RWPE2 (cell line): ENCODE results near the gene ADAMTS7.
A peak's percentile ranks its signal among the peaks of the same experiment; 100 is the strongest.
"Not testable (repeated sequence)": the region's sequence is repeated elsewhere in the genome, so short reads cannot be mapped to it uniquely, and the experiment has no call there.

Experiments
- ATAC-seq: fragments of 200-7000 bp; cut with Tn5 transposase; 3 replicates; pipeline ENCODE4 v1.9.1; 2021; ENCODE audit warnings: low read depth
- DNase-seq: peaks from one replicate; pipeline ENCODE4 v3.0.0-alpha.2; 2020; ENCODE audit warnings: low spot score
- H3K27ac ChIP-seq: fragments of 450-650 bp; 2 replicates; pipeline ENCODE4 v1.5.1; 2017; ENCODE audit warnings: mild to moderate bottlenecking; ENCODE audit not compliant: poor library complexity, severe bottlenecking
- H3K27me3 ChIP-seq: fragments of 250-450 bp; sonication (Bioruptor Pico); 2 replicates; pipeline ENCODE4 v1.5.1; 2021; ENCODE audit warnings: mild to moderate bottlenecking, moderate library complexity; ENCODE audit not compliant: insufficient read depth, poor library complexity, severe bottlenecking
- H3K36me3 ChIP-seq: fragments of 250-450 bp; sonication (Bioruptor Pico); 2 replicates; pipeline ENCODE4 v1.5.1; 2020; ENCODE audit warnings: low read depth, mild to moderate bottlenecking, moderate library complexity
- H3K4me1 ChIP-seq: fragments of 250-450 bp; sonication (Bioruptor Pico); 2 replicates; pipeline ENCODE4 v1.5.1; 2021; ENCODE audit warnings: mild to moderate bottlenecking, moderate library complexity; ENCODE audit not compliant: insufficient read depth, poor library complexity, severe bottlenecking
- H3K4me3 ChIP-seq: fragments of 250-450 bp; sonication (Bioruptor Pico); 2 replicates; pipeline ENCODE4 v1.5.1; 2021; ENCODE audit warnings: mild to moderate bottlenecking, moderate library complexity; ENCODE audit not compliant: severe bottlenecking
- H3K9me3 ChIP-seq: fragments of 250-450 bp; sonication (Bioruptor Pico); 2 replicates; pipeline ENCODE4 v1.5.1; 2021; ENCODE audit warnings: mild to moderate bottlenecking, moderate library complexity; ENCODE audit not compliant: severe bottlenecking
- CTCF ChIP-seq: fragments of 450-650 bp; IDR thresholded peaks from one replicate; pipeline ENCODE4 v1.5.1; 2017; ENCODE audit warnings: mild to moderate bottlenecking, moderate library complexity; ENCODE audit not compliant: poor library complexity, severe bottlenecking

ADAMTS7 gene

DNA sequence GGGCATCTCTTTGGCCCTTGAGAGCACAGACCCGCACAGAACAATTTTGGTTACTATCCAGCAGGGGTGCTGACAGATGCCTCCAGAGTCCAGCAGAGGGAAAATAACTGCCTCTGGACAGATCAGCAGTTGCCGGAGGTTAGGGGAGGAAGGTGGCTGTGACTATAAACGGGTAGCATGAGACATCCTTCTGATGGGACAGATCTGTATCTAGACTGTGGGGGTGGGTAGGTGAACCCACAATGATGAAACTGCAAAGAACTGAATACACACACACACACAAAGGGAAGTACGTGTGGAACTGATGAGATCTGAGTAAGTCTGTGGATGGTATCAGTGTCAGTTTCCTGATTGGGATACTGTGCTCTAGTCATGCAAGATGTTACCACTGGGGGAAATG is 21.2 kb downstream of the ADAMTS7 start:
- no peaks in the 10 kb centered on the region for H3K27me3 ChIP-seq
- TF ChIP-seq CTCF = no peak
- no peaks in the 10 kb centered on the region for H3K36me3 ChIP-seq
- H3K4me3 ChIP-seq = no peak overlapping the region
- H3K4me1 ChIP-seq = no peaks in the 10 kb centered on the region
- no peaks in the 10 kb centered on the region for H3K9me3 ChIP-seq
- DNase-seq = no peak
- no peak overlapping the region for H3K27ac ChIP-seq
- peak; percentile 43; the same call in 1 of the 3 replicates for ATAC-seq

- DNase-seq = no peak
- ATAC-seq = no peak
- no peaks in the 10 kb centered on the region for H3K4me1 ChIP-seq
- H3K9me3 ChIP-seq = no peaks in the 10 kb centered on the region
- H3K36me3 ChIP-seq = no peaks in the 10 kb centered on the region
- TF ChIP-seq CTCF = no peak
- no peaks in the 10 kb centered on the region for H3K27me3 ChIP-seq
- no peak overlapping the region for H3K27ac ChIP-seq
- no peak overlapping the region for H3K4me3 ChIP-seq
Measured at GRCh38 chr15:78789615-78790014, 21.6 kb downstream of the ADAMTS7 start.

DNA sequence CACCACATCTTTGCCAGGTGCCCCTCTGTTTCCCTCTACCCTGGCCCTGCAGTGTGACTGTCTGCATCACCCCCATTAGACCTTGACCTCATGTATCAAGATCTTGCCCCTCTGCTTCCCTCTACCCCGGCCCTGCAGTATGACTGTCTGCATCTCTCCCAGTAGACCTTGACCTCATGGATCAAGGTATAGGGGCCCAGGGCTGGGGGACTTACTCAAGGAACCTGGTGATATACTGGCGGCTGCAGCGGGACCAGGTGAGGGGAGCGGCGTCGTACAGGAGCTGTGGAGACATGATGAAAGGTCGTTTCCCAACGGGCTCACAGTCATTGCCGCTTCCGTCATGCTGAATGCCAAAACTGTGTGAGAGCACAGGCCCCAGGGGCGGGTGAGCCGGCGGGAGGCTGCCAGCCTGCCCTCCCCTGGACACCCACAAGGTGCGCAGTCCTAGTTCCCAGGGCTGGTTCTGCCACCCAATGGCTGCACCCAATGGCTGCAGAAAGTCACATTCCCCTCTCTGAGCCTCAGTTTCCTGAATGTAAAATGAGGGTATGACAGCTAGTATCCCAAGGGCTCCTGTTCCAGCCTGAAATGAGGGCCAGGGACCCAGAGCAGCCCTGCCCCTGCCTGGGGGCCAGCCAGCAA is 23.1 kb downstream of the ADAMTS7 start:
- no peak for TF ChIP-seq CTCF
- Histone ChIP-seq H3K4me1 (no peaks in the 10 kb centered on the region), H3K9me3 (no peaks in the 10 kb centered on the region), H3K27me3 (no peaks in the 10 kb centered on the region), H3K27ac (no peak overlapping the region), H3K4me3 (no peak overlapping the region), H3K36me3 (no peaks in the 10 kb centered on the region)
- ATAC-seq (no peak), DNase-seq (no peak)

GRCh38 chr15:78782402-78782801 is 28.9 kb downstream of the ADAMTS7 start:
- H3K36me3 ChIP-seq, DNase-seq, H3K4me1 ChIP-seq, ATAC-seq, H3K27me3 ChIP-seq, H3K9me3 ChIP-seq, H3K4me3 ChIP-seq, H3K27ac ChIP-seq: not testable (repeated sequence)

GRCh38 chr15:78781381-78781780 is 29.9 kb downstream of the ADAMTS7 start:
- not testable (repeated sequence) for H3K36me3 ChIP-seq, DNase-seq, ATAC-seq, H3K4me1 ChIP-seq, H3K27me3 ChIP-seq, H3K9me3 ChIP-seq, H3K4me3 ChIP-seq, H3K27ac ChIP-seq

- not testable (repeated sequence) for DNase-seq, H3K36me3 ChIP-seq, H3K27ac ChIP-seq, ATAC-seq, H3K9me3 ChIP-seq, H3K4me3 ChIP-seq, H3K4me1 ChIP-seq, H3K27me3 ChIP-seq
Measured at GRCh38 chr15:78779975-78780374, 31.3 kb downstream of the ADAMTS7 start.

DNA sequence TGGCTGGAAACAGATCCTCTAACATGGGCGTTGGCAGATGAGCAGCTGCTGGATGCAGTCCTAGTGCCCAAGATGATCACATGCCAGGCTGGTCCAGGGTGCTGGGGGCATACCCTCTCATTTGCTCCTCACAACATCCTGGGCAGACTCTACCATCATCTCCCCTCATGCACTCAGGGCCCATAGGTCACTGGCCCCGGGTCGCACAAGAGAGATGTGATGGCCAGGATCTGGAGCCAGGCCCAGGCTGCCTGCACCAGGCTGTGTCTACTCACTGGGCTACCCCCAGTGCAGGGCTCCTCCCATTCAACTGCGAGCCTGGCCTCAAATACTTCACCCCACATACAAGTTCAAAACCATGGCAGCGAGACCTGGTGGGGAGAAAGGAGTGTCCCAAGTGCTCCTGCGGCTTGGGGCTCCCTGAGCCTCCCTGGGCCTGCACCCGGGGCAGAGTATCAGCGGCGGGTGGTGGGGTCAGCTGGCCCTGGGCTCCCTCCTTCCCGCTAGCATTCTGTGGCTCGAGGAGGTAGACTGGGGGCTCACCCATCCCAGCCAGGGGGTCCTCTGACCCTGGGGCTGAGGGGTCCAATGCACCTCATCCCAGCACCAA is 32.0 kb downstream of the ADAMTS7 start:
- not testable (repeated sequence) for H3K4me1 ChIP-seq

More for the DNA sequence above, 32.0 kb downstream of the ADAMTS7 start:
- H3K9me3 ChIP-seq, H3K27ac ChIP-seq, ATAC-seq, DNase-seq, H3K27me3 ChIP-seq, H3K4me3 ChIP-seq, H3K36me3 ChIP-seq: not testable (repeated sequence)
